NK-92 (cell line): Measurements from ENCODE around the gene SPATA13.

Experiments
- DNase-seq: peaks from one replicate; lab custom pipeline; 2025; ENCODE audit not compliant: unreplicated experiment; lab: John Stamatoyannopoulos, UW

The SPATA13 gene

DNA sequence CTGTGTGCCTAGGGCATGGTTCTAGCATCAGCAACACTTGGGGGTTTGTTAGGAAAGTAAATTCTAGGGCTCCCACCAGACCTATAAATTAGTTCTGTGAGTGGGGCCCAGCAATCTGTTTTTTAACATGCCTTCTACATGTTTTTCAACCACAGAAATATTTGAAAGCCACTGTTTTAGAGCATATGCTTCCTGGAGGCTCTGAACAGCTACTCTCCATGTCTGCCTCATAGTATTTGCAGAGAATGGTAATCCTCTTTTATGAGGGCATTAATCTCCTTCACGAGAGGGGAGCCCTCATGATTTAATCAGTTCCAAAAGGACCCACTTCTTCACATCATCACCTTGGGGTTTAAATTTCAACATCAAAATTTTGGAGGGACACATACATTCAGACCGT, 6.0 kb downstream of the SPATA13 start:
- DNase-seq: no peak

DNA sequence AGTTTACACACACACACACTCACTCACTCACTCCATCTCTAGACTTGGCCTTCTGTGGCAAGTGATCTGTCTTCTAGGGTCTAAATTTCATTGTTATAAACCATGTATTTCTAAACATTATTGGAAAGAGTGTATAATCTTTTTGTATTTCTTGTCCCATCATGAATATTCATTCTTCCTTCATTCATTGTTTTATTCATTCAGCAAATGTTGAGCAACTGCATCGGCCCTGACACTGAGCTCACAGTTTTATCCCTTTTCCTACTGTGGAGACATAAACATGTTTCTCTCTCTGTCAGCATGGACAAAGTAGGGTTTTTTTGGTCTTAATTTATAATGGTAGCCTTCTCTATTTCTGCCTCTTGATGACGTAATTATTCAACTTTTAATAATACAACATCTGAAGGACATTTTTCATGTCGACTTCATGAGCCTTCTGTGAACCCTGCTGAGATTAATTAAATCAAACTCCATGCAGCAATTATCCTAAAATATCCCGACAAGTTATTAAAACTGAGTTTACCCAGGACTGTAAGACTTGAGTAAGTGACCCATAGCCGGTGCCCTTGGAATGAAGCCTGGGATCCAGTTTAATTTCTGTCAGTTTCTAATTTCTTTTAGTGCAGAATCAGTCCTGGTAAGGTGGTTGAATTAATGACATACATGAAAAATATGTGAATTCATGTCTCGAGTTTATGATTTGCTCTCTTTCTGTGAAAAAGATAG, 7.3 kb downstream of the SPATA13 start:
- no peak for DNase-seq

DNA sequence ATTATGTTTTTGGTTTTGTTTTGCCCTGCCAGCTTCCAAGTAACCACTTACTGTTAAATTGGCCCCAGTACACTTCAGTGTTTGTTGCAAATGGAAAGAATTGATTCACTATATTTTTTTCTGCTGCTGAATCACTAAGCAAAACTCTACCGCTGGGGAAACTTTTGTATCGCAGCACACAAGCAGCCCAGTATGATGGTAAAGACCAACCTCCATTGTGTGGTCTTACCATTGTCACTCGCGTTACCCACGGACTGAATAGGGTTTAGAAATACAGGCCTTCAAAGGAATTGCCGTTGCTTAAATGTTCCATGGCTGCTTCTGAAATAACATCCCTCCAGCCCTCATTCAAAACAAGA, 7.9 kb downstream of the SPATA13 start:
- no peak for DNase-seq

DNA sequence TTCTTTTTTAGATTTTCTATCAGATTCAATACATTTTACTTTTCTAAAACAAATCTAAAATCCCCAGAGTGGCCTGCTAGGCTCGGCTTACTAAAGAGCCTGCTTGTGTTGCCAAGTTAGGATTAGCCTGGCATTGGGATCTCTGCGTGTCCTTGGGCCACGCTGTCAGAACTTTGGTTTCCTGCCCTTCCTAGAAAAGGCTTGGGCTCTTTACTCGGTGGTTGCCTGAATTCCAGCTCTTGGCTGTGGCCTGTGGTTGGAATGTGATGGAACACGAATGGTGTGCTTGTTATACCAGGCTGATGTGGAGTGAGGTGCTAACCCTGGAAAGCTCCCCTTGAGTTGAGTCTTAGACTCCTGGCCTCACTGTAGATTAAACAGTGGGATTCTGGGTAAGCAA, 8.5 kb downstream of the SPATA13 start:
- DNase-seq: no peak

DNA sequence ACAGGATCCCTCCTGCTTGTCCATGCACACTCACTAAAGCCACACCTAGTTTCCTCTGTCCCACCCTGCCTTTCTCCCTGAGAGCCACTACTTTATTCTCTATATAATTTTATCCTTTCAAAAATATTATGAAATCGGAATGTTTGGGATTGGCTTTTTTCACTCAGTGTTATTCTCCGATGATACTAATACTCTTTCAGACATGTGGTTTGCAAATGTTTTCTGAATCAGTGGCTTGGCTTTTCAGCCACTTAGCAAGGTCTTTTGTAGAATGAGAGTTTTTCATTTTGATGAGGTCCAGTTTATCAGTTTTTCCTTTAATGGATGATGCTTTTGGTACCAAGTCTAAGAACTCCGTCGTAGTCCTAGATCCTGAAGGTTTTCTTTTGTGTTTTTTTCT, 11.6 kb downstream of the SPATA13 start:
- DNase-seq: no peak

DNA sequence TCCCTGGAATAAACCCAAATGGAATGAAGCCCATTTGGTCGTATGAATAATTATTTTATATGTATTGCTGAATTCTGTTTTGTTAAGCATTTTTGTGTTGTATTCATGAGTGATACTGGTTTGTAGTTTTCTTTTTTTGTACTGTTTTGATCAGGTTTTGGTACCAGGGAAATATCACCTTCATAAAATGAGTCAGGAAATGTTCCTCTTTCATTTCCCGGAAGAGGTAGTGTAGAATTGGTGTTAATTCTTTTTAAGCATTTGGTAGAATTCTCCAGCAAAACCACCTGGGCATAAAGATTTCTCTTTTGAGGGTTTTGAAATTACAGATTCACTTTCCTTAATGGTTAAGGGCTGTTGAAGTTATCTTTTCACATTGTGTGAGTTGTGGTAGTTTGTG, 13.3 kb downstream of the SPATA13 start:
- DNase-seq: no peak

DNA sequence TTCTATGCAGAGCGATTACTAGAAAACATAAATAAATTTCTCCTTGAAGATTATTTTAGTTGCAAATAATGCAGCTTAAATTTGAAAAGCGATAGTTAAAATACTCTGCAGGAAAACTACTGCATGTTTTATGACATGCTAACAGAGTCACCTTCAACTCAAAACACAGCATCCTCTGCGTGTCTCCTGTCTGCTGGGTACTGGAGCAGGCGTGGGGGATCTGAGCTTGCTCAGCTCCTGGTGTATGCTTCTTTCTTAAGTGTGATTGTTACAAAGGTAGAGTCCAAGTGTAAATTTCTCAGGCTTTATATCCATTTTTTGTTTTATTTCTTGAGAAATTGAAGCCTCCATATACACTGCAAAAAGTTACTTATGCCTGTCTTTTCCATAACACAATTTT, 15.3 kb downstream of the SPATA13 start:
- DNase-seq: no peak

DNA sequence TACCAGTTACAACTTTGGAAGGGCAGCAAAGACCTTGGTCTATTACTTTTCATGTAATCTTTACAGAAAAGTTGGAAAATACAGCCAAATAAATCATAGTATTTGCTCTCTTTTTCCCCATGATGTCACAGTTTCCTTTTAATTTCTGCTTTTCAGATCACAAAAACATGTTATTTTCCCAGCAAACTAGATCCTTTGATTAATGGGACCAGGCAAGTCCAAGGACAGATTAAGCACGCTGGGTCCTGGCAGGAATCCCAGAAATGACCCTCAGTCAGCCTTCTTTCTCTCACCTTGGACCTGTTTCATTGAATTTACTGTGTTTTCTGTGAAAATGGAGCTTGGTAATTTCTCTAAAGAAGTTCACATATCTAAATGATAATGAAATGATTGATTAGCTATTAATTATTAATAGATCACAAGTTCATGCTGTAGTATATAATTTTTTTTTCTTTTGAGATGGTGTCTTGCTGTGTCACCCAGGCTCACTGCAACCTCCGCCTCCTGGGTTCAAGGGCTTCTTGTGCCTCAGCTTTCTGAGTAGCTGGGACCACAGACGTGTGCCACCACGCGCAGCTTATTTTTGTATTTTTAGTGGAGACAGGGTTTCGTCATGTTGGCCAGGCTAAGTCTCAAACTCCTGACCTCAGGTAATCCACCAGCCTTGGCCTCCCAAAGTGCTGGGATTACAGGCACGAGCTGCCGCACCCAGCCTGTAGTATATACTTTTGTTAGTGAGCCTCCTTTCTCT, 16.0 kb downstream of the SPATA13 start:
- DNase-seq: no peak

DNA sequence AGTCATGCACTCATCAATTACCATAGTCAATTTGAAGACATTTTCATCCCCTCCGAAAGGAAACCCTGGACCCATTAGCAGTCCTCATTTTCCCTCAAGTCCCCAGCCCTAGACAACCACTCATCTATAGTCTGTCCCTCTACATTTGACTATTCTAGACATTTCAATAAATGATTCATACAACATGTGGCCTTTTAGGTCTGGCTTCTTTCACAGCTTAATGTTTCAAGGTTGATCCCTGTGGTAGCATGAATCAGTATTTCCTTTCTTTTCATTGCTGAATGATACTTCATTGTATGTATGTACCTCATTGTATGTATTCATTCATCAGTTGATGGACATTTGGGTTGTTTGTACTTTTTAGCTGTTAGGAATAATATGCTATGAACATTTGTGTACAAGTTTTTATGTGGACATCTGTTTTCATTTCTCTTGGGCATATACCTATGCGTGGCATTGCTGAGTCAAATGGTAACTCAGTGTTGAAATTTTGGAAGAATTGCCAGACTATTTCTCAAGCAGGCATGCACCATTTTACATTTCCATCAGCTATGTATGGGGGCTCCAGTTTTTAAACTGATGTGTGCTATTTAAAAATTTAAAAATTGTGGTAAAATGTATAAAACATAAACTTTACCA, 18.4 kb downstream of the SPATA13 start:
- no peak for DNase-seq

DNA sequence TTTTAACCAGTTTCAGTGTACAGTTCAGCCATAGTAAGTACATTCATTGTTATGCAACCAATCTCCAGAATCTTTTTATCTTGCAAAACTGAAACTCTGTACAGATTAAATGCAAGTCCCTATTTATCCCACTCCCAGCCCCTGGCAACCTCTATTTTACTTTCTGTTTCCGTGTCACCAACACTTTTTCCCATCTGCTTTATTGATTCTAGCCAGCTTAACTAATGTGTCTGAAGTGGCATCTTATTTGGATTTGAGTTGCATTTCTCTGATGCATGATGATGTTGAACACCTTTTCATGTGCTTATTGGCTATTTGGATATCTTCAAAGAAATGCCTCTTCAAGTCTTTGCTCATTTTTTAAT, 18.9 kb downstream of the SPATA13 start:
- DNase-seq: no peak

DNA sequence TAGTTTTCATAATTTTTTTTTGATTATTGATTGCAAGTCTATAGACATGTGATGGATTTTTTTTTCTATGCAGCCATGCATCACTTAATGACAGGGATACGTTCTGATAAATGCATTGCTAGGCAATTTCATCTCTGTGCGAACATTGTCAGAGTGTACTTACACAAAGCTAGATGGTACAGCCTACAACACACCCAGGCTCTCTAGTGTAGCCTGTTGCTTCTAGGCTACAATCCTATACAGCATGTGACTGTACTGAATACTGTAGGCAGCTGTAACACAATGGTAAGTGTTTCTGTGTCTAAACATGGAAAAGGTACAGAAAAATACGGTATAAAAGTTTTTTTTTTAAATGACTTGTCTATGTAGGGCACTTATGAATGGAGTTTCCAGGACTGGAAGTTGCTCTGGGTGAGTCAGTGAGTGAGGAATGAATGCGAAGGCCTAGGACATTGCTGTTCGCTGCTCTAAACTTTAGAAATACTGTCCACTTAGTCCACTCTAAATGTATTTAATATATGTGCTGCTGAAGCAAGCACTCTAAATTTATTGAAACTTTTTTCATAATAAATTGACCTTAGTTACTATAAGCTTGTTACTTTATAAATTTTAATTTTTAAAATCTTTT, 20.3 kb downstream of the SPATA13 start:
- DNase-seq: no peak

DNA sequence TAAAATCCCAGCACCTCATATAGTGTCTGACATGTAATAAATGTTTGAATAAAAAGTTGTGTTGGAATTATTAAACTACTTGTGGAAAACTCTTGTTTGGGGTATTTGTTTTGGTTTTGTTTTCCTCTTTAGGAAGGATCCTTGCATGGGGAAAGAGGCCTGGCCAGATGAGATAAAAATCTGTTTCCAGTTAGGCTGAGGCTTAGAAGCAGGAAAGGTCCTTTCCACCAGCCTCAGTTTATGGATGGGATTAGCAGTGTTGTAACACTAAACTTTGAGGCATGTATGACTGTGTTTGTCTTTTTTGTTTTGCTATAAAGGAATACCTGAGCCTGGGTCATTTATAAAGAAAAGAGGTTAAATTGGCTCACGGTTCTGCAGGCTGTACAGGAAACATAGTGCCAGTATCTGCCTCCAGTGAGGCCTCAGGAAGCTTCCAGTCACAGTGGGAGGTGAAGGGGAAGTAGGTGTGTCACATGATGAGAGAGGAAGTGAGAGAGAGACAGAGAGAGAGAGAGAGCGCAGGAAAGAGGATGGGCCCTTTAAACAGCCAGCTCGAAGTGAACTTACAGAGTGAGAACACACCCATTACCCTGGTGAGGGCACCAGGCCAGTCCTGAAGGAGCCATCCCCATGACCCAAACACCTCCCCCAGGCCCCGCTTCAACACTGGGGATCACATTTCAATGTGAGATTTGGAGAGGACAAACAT, 21.6 kb downstream of the SPATA13 start:
- no peak for DNase-seq

DNA sequence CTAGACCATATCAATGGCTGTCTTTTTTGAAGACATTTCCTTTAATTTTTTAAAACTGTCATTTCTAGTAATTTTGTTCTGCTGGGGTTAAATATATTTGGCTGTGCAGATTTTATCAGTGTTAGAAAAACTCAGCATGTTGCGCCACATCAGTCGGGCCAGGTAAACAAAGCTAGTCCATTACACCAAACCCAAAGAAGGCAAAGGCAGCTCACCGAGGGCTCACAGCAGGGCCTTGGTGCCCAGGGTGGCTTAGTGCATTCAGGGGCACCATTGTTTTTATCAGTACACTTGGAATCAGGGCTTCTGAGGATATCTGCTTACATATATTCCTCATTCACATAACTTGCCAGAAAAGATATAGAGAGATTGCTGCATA, 22.2 kb downstream of the SPATA13 start:
- no peak for DNase-seq

DNA sequence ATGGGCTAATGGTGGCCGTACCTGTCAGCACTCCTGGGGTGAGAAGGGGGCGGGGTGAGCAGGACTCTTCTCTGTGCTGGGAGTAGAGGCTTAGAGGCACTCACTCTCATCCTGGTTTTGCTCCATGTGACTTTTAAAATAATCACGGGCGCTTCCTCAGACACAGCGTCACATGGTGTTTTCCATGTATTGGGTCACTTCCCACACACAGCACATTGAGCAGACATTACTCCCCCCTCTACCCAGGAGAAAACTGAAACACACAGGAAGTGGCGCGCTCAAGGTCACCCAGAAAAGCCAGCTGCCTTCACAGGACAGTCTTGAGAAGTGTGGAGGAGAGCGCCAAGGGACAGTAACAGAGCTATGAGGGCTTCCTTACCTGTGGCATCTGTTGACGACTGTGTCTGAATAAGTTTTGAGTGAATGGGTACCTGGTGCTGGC, 23.2 kb downstream of the SPATA13 start:
- no peak for DNase-seq

DNA sequence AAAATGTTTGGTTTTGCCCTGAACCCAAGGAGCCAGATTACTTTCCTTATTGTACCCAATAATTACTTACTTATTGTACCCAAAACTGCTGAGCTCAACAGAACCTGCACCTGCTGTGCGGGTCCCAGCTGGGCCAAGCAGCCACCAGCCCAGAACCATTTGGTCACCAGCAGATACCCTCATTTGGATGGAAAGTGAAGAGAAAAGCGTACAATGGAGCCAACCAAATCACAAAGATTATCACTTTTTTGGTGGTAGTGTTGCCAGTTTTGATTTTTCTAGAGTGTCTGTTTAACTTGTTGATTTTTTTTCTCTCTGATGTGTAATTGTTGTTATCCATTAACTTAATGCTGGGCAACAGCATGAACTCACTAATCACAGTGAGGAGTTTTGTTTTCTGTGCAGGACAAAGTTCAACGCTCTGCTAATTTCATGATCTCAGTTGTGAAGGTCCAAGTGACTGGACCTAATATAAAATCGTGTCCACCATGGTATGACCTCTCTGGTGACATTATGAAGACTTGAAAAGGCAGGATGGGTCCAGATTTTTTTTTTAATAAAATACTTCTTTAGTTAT, 23.8 kb downstream of the SPATA13 start:
- DNase-seq: no peak

DNA sequence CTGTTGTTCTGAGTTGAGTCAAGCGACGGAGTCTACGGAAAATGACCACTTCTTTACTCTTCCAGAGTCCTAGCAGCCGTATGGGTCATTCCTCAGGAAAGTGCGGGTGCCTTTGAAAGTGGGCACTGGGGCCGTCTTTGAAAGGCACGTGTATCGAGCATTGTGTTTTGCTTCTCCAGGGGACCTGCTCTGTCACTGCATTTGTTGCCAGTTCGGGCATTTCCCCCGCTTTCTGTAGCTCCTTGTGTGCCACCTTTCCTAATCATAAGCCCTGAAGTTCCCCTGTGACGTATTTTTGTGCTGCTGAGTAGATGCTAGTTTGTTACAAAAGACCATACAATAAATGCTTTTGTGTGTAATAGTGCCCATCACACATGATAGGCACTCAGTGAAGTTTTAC, 24.4 kb downstream of the SPATA13 start:
- no peak for DNase-seq

DNA sequence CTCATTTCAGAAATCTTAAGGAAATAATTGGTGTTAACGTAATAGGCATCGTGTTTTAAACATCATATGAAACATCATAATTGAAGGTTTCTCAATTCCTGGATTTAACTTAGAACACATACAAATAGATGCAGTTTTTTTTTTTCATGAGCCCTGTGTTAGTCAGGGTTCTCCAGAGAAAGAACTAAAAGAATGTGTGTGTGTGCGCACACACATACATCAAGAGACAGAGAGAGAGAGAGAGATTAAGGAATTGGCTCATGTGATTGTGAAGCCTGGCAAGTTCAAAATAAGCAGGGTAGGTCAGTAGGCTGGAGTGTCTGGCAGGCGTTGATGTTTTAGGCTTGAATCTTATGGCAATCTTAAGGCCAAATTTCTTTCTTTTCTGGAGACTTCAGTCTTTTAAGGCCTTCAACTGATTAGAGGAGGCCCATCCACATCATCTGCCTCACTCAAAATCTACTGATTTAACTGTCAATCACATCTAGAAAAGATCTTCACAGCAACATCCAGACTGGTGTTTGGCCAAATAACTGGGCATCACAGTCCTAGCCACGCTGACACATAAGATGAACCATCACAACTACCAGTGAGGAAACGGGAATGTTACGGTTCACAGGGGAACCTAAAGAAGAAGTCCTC, 25.2 kb downstream of the SPATA13 start:
- DNase-seq: no peak

DNA sequence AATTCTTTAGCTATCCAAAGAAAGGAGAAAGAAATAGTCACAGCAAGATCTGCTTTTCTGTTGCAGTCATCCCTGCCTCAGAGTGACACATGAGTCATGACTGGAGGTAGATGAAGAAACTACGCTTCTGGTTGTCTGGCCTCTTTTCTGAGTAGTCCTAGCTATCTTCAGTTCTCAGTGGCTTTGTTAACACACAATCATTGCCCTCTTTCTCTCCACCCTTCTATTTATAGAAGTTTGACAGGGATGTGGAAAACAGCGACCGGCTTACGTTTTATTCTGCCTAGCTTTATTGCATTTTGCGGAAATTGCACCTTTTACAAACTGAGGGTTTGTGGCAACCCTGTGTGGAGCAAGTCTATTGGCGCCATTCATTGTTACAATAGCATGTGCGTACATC, 26.7 kb downstream of the SPATA13 start:
- DNase-seq: no peak

DNA sequence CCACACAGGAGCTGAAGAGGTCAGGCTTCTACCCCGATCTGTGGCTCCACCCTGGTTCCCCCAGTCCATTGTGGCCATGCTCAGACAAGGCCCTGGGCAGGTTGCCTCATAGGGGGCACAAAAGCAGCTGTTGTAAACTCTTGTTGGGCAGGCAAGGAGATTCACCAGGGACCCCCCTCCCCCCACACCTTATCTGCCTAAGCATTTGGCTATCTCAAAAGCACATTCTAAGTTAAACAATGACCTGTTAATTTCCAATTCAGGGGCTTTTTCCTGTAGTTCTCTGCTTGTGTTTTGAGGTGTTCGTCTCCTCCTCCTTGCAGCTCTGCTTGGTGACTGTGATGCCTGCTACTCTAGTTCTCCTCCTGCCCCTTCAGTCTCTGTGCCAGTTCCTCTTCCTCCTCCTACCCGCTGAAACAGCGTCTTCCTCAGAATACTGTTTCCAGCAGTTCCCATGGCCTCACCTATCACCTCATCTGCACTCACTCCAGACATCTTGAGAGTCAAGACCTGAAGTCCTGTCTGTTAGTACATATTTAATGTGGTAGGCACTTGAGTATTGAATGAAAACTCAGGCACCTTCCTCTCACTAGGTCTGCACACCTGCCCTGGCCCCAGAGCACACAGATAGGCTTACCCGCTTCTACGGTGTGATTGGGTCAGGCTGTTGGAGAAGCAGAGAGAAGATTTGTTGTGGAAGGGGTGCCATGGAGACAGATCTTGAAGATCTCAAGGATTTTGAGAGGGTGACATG, 31.7 kb downstream of the SPATA13 start:
- DNase-seq: no peak

DNA sequence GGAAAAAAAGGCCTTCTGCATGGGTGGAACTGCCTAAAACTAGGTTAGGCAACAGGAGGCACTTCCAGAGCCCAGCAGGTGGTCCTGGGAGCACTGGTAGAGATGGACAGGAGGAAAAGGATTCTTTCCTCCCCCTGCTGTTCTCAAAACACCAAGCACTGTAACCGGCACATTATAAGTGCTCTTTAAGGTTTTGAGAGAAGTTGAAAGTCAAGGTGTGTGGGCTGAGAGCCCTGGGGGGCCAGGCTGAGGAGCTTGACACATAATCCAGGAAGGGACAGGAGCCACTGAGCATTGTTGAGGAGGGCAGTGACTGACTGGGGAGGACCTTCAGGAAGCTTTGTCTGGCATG, 32.3 kb downstream of the SPATA13 start:
- no peak for DNase-seq
